ENCODE measurements around the gene CDK15. TPM values are rescaled to one million over a fixed set of nuclear protein-coding genes. Genes with fewer than 3 reads are reported as not detected.
"Not testable (repeated sequence)": the region's sequence is repeated elsewhere in the genome, so short reads cannot be mapped to it uniquely, and the experiment has no call there.

The CDK15 gene
- polyA plus RNA-seq (2011; rRNA removed), result 16.0 and 18.6 TPM in 2 replicates
- polyA minus RNA-seq (2011; rRNA and poly(A)+ RNA removed), result 18.5 and 19.0 TPM in 2 replicates

- TF ChIP-seq CTCF (IDR thresholded peaks at IDR 0.05; ENCODE audit: low read depth, low read length), result no peak
- no peaks in the 10 kb centered on the region for H3K9me3 ChIP-seq (ENCODE audit: control insufficient read depth, insufficient read depth, low read length)
- DNase-seq (ENCODE audit: low read depth, low spot score), result no peak
- ChIA-PET CTCF (interaction anchor here (0.6 to 1.0 kb wide), 4 partner anchors 9 to 54 kb away, joined by 3 to 9 read pairs (median 6); no protein-coding TSS in a partner anchor), POLR2A (interaction anchor here (0.5 to 1.8 kb wide), 8 partner anchors 9 to 341 kb away, joined by 3 to 8 read pairs (median 4); no protein-coding TSS in a partner anchor)
- peak within 1 kb of the TSS; percentile 79 for H3K27ac ChIP-seq (ENCODE audit: low read depth, low read length)
- peak within 1 kb of the TSS; percentile 51 for H3K4me3 ChIP-seq (ENCODE audit: low read depth, low read length)
- H3K27me3 ChIP-seq (ENCODE audit: control insufficient read depth, insufficient read depth, low read length), result no peaks in the 10 kb centered on the region
These were observed at the start of gene CDK15 for GRCh38 chr2:201806442-201807170. Gene CDK15 (plus strand): TSS chr2:201806537. CDS start chr2:201806665, 128 bp downstream.

- POLR2A ChIA-PET, result no interaction called here
- DNase-seq (ENCODE audit: low read depth, low spot score), result no peak
- no peak overlapping the region for H3K27ac ChIP-seq (ENCODE audit: low read depth, low read length)
- no peaks in the 10 kb centered on the region for H3K27me3 ChIP-seq (ENCODE audit: control insufficient read depth, insufficient read depth, low read length)
- CTCF ChIA-PET, result interaction anchor here (0.6 to 1.0 kb wide), 2 partner anchors 10 to 390 kb away, joined by 4 to 5 read pairs; no protein-coding TSS in a partner anchor
- TF ChIP-seq CTCF (IDR thresholded peaks at IDR 0.05; ENCODE audit: low read depth, low read length), result no peak
- no peak overlapping the region for H3K4me3 ChIP-seq (ENCODE audit: low read depth, low read length)
- H3K9me3 ChIP-seq (ENCODE audit: control insufficient read depth, insufficient read depth, low read length), result no peaks in the 10 kb centered on the region
These were observed 48.1 kb upstream of the CDK15 start for GRCh38 chr2:201758234-201758633.

GRCh38 chr2:201758873-201759272, 47.5 kb upstream of the CDK15 start:
- no peaks in the 10 kb centered on the region for H3K9me3 ChIP-seq (ENCODE audit: control insufficient read depth, insufficient read depth, low read length)
- CTCF ChIA-PET, result interaction anchor here (0.7 to 1.0 kb wide), 2 partner anchors 26 to 389 kb away, joined by 3 to 5 read pairs; no protein-coding TSS in a partner anchor
- no peaks in the 10 kb centered on the region for H3K27me3 ChIP-seq (ENCODE audit: control insufficient read depth, insufficient read depth, low read length)
- POLR2A ChIA-PET, result interaction anchor here (0.7 kb wide), 1 partner anchor 250 kb away, joined by 3 read pairs; no protein-coding TSS in a partner anchor
- no peak for TF ChIP-seq CTCF (IDR thresholded peaks at IDR 0.05; ENCODE audit: low read depth, low read length)
- no peak overlapping the region for H3K4me3 ChIP-seq (ENCODE audit: low read depth, low read length)
- DNase-seq (ENCODE audit: low read depth, low spot score), result no peak
- no peak overlapping the region for H3K27ac ChIP-seq (ENCODE audit: low read depth, low read length)

GRCh38 chr2:201759567-201759966, 46.8 kb upstream of the CDK15 start:
- no peak overlapping the region for H3K4me3 ChIP-seq (ENCODE audit: low read depth, low read length)
- ChIA-PET POLR2A (no interaction called here), CTCF (interaction anchor here (0.7 to 0.8 kb wide), 2 partner anchors 26 to 293 kb away, joined by 3 to 4 read pairs; no protein-coding TSS in a partner anchor)
- no peaks in the 10 kb centered on the region for H3K9me3 ChIP-seq (ENCODE audit: control insufficient read depth, insufficient read depth, low read length)
- TF ChIP-seq CTCF (IDR thresholded peaks at IDR 0.05; ENCODE audit: low read depth, low read length), result no peak
- DNase-seq (ENCODE audit: low read depth, low spot score), result no peak
- H3K27me3 ChIP-seq (ENCODE audit: control insufficient read depth, insufficient read depth, low read length), result no peaks in the 10 kb centered on the region
- no peak overlapping the region for H3K27ac ChIP-seq (ENCODE audit: low read depth, low read length)

- no peak for TF ChIP-seq CTCF (IDR thresholded peaks at IDR 0.05; ENCODE audit: low read depth, low read length)
- Histone ChIP-seq H3K27me3 (ENCODE audit: control insufficient read depth, insufficient read depth, low read length) (no peaks in the 10 kb centered on the region), H3K9me3 (ENCODE audit: control insufficient read depth, insufficient read depth, low read length) (no peaks in the 10 kb centered on the region), H3K27ac (ENCODE audit: low read depth, low read length) (no peak overlapping the region), H3K4me3 (ENCODE audit: low read depth, low read length) (no peak overlapping the region)
- POLR2A ChIA-PET, result no interaction called here
- CTCF ChIA-PET, result no interaction called here
- DNase-seq (ENCODE audit: low read depth, low spot score), result no peak
These were observed 45.2 kb upstream of the CDK15 start for GRCh38 chr2:201761101-201761500.

- DNase-seq (ENCODE audit: low read depth, low spot score); H3K27ac ChIP-seq (ENCODE audit: low read depth, low read length); H3K9me3 ChIP-seq (ENCODE audit: control insufficient read depth, insufficient read depth, low read length); H3K27me3 ChIP-seq (ENCODE audit: control insufficient read depth, insufficient read depth, low read length); POLR2A ChIA-PET; H3K4me3 ChIP-seq (ENCODE audit: low read depth, low read length): not testable (repeated sequence)
- CTCF ChIA-PET, result interaction anchor here (0.6 to 0.9 kb wide), 2 partner anchors 14 to 55 kb away, joined by 3 to 7 read pairs; no protein-coding TSS in a partner anchor
These were observed 41.9 kb upstream of the CDK15 start for GRCh38 chr2:201764469-201764868.
